Umbilical cord (tissue), 2 donors: ENCODE measurements around the gene LIPN. TPM values are rescaled to one million over a fixed set of nuclear protein-coding genes. Genes with fewer than 3 reads are reported as not detected.

Source experiments
- DNase-seq: peaks from one replicate; pipeline ENCODE4 v3.0.0-alpha.2; 2015; ENCODE audit warnings: low spot score
- total RNA-seq: library from RNA; depleted of rRNA; stranded (reverse); fragments of >200 nt; gene quantifications from one replicate; pipeline ENCODE4 v1.2.3, GENCODE V29; 2014; ENCODE audit warnings: low replicate concordance; ENCODE audit not compliant: insufficient read depth

LIPN gene
- total RNA-seq, 1 donor from 2014 or later: not detected

- no peak for DNase-seq
These were observed 67.9 kb downstream of the LIPN start for GRCh38 chr10:88827671-88828070.

DNA sequence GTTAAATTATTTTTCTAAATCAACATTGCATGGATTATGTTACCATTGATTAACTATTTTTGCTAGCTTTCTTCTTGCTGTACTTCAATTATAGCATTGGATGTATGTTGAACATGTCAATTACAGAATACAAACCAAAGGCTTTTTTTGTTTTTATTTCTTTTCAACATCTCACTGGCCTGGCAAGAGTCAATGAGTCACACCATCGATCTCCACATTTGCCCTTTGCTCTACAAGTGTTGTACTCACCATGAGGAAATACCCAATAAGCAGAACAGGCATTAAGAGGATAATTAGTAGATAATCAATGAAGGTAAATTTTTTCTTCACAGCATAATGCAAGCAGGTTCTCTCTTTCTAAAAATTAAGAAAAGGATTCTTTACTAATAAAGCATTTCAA is 68.5 kb downstream of the LIPN start:
- DNase-seq: no peak

Other genes starting within 250 kb of the LIPN start
- 5.3 TPM for gene RNLS, start 176.7 kb upstream of the LIPN start, total RNA-seq
- 4.1 TPM for gene LIPJ, start 173.3 kb upstream of the LIPN start, total RNA-seq
- 5.5 TPM for gene LIPF, start 95.6 kb upstream of the LIPN start, total RNA-seq
- 4.8 TPM for gene LIPK, start 53.8 kb upstream of the LIPN start, total RNA-seq
- gene LIPM, start 42.7 kb downstream of the LIPN start, total RNA-seq: not detected
- 1.4 TPM for gene ANKRD22, start 91.8 kb downstream of the LIPN start, total RNA-seq
- 25.5 TPM for gene STAMBPL1, start 120.2 kb downstream of the LIPN start, total RNA-seq
- 11,557 TPM for gene ACTA2, start 192.8 kb downstream of the LIPN start, total RNA-seq
- gene FAS, start 230.8 kb downstream of the LIPN start, total RNA-seq: 108 TPM